ENCODE measurements around the gene DDX20.
A peak's percentile ranks its signal among the peaks of the same experiment; 100 is the strongest.
"Not testable (repeated sequence)": the region's sequence is repeated elsewhere in the genome, so short reads cannot be mapped to it uniquely, and the experiment has no call there.

DDX20 gene

DNA sequence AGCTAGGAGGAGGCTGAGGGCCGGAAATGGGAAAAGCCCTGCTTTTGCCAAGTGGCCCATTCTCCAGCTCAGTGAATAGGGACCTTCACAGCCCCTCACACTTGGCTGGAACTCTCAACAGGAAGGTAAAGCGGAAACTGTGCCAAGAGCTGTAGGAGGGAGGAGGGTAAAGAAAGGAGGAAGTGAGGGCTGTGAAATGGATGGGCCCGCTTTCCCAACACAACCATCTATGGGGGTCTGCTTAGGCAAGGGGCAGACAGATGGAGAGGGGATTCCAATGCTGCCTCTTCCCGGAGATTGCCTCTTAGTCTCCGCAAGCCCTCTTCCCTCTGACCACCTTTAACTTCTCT is 21.7 kb upstream of the DDX20 start:
- no peak for DNase-seq (ENCODE audit: low read depth)

DNA sequence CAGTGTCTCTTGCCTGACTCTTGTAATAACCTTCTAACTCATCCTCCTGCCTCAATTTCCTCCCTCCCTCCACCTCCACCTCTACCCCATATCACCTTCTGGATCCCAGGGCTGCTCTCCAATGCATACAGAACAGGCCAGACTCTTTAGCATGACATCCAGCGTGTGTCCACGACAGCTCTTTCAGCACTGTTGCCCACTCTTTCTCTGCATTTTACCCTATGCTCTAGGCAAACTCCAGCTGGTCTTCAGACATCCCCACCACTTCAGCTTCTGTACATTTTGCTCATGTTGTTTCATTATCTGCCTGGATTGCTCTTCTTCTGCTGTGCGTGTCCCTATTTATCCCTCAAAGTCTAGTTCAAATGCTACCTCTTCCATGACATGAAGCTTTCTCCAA is 21.3 kb upstream of the DDX20 start:
- DNase-seq (ENCODE audit: low read depth) = no peak

DNA sequence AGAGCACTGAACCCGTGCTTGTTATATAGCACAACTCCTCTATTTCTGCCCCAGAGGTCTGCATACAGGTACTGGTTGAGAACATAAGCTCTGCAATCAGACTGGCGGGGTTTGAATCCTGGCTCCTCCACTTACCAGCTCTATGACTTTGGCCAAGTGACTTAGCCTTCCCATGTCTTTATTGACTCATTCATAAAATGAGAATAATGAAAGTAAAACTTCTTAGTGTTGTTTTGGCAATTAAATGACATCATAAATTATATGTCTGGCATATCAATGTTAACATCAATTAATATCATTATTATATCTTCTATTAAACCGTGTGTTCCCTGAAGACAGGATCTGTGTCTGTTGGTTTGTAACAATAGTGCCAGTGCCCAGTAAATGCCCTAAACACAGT is 20.8 kb upstream of the DDX20 start:
- DNase-seq (ENCODE audit: low read depth) = no peak

DNA sequence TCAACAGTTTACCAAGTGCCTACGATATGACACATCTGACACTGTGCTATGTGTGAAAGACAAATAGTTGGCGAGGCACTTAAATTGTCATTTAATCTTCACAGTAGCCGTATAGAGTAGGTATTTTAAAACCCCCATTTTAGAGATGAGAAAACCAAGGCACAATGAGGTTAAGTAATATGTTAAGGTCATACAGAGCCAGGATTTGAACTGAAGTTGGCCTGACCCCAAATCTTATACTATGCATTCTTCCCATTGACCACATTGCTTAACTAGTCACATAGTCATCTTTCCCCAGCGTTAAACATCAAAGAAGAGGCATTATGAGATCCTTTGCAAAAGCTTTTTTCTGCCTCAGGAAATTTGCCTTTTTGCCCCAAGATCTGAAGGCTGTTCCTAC is 20.4 kb upstream of the DDX20 start:
- no peak for DNase-seq (ENCODE audit: low read depth)

DNA sequence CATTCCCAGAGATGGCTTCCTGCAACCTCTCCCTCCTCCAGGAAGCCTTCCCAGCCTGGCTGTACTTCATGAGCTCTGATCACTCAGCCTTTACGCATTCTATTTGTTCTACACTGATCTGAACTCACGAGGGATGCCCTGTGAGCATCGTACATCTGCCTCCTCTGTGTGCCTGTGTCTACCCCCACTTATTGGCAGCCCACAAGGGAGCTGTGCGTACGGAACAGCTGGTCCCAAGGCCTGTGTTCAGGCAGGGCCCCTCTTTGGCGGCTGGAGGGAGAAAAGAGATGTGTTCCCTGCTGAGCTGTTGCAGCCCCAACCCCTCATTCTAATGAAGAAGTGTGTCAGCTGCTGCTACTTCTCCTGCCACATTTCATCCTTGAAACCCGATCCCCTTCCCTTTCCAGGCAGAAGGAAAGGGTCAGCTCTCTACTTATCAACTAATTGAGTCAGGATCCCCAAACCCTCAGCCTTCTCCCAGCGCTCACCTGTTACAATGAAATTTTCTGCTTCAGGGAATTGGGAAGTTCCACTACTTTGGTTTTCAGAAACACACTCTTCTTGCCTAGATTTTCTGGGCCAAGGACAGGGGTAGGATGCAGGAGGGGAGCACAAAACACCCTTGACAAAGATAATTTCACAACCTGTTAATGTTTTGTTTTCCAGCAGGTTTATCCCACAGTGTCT is 19.7 kb upstream of the DDX20 start:
- DNase-seq (ENCODE audit: low read depth) = no peak

DNA sequence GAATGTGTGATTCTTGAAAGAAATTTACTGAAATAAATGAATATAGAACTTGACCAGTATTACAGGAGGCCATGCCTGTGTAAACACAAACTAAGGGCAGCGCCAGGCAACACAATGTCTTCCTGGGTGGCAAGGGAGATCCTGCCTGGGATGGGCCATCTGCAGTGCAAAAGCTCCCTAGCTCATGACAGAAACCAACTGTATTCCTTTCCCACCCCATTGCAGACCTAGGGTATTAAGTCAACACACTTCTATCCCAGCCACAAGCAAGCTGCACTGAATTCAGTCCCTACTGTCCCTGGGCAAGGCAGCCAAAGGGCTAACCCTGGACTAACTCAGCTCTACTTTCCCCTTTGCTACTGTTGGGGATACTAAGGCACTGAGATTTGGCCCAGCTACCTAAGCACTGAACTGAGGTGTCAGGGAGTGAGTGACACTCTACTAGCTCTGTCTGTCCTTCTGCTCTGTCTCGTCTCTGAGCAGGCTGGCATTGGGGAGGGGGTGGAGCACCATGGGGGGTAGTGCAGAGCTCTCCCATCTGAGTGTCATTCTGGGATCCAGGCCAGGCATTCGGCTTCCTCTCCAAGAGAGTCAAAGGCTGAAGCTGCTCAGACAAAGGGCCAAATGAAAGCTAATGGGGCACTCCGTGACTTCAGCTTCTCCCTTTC is 19.0 kb upstream of the DDX20 start:
- DNase-seq (ENCODE audit: low read depth) = no peak

DNA sequence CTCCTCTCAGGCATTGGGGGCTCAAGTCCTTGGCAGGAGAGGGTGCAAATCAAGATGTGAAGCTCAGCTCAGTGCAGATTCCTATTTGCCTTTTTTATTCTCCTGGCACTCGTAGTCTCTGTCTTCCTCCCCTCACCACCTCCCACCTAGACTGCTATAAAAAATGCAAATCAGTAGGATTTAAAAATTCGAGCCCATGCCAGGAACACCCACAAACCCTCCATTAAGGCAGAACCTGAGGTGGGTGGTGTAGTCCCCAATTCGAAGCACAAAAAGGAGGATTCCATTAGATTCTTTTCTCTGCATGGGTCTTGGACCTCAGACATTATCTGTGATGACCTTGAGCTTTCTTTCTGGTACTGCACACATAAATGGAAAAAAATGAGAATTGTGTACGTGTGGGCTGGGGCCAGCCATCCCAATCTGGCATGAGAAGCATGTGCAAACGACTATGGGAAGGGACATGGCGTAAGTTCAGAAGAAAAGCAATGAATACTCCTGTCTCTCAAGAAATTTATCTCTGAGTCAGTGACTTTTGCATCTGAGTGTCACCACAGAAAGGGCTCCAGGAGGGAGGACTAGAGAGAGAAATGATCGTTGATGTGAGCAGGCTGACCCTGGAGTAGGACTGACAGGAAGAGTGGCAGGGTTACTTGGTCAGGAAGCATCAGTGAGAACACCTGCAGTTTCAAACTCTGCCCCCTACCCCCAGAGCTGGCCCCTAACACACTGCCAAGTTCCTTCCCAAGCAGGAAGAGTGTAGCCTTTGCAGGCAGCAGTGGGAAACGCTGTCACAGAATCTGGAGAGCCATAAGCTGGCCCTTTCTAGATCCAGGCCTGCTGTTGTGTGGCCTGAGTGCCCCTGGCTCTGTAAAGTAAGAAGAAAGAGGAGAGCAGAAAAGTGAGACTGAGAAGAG is 18.2 kb upstream of the DDX20 start:
- no peak for DNase-seq (ENCODE audit: low read depth)

DNA sequence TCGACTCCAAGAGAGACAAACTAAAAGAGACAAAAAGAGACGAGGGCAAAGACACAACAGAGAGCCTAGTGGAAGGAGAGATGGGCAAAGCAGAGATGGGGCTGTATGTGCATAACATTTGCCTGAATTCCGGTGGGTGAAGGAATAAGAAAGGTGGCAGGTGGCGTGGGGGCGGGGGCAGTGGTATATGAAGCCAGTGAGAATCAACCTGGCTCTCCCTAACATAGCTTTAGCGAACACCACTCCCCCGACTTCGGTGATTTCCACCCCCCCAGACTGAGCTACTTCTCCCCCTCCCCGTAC is 17.6 kb upstream of the DDX20 start:
- DNase-seq (ENCODE audit: low read depth) = no peak

DNA sequence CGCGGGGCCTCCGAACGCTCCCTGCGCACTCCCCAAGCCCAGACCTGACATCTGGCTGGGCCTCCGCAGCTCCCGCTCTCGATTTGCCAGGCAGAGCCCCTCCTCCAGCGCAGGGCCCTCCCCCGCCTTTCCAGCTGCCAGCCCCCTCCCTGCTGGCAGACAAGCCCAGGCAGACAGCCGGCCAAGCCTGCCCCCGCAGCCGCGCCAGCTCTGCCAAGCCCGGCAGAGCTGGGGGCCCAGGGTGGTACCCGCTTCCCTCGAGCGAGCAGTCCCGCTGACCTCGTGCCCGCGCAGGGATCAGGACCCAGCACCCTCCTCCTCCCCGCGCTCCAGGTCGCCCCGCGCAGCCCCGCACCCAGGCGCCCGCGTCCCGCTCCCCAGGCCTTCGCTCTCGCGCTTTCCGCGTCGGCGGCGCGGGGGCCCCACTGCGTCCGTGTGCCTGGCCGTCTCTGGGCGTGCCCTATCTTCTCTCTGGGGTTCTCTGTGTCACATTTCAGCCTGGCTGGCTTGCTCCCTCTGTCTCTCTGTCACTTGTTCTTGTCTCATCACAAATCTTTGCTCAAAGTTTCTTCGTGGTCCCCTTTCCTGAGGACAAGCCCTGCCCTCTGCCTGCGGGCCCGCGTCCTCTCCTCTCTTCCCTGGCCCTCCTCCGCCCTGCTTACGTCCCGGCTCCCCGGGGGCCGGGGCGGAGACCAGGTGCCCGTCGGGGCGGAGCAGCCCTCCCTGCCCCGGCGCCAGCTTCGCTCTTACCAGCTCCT is 17.1 kb upstream of the DDX20 start:
- DNase-seq (ENCODE audit: low read depth) = no peak

DNA sequence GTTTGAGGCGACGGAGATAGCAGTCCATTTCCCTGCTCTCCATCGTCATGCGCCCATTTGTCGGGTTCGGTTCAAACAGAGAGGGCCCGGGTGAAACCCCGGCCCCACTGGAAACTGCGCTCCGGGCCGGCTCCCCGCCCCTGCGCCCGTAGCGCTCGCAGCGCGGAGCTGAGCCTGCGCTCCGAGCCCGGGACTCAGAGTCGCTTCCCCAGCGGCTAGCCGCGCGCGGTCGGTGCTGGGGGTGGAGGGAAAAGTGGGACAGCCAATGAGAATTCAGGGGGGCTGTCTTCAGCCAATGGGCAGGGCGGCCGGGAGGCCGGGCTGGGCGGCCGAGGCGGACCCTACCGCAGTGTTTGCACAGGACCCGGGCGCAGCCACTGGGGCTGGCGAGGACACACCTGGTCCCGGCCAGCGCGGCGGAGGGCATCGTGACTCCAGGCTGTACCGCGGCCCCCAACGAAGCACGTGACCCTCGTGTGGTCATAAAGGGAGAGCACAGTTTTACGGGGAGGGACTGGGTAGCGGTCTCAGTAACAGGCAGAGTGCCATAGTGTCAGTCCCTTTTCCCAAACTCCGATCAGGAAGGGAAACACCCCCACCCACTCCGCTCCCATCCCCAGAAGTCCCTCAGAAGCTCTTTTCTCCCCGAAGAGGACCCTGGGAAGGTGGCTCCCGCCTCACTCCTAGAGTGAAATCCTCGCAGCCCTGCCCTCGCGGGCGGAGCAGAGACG is 16.3 kb upstream of the DDX20 start, which contains the start of gene INKA2:
Gene INKA2 (minus strand): TSS at position 202 of the 731 bp plus-strand sequence. CDS start 153 bp downstream, at position 49.
- no peak for DNase-seq (ENCODE audit: low read depth)

DNA sequence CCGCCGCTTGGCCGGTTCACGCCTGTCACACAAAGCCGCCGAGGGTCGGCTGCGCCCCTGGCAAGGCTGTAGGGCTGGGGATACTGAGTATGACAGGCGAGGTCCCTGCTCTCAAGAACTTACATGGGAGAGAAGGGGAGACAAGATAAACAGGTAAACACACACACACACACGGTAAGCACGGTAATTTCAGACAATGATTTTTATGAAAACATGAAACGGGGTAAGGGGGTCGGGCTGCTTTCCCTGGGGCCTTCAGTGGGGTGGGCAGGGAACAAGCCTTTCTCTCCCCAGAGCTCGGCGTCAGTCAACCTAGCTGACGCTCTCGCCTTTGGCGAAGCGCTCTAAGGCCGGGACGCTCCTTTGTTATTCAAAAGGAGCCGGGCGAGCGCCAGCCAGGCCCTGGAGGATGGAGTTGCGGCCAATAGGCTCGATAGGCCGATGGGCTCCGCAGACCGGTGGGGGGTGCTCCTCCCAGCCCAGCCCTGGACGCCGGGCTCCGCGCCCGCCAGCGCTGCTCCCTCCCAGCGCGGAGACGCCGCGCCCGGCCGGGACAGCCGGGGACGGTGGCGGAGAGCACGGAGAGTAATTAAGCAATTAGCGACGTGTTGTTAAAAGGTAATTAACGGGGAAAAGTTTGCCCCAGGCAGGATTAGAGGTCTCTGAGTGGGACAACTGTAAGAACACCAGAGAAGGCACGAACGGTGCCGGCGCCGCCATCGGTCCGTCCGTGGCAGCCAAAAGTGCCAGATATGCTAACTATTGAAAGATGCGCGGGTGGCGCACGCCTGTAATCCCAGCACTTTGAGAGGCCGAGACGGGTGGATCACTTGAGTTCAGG is 15.6 kb upstream of the DDX20 start:
- no peak for DNase-seq (ENCODE audit: low read depth)

DNA sequence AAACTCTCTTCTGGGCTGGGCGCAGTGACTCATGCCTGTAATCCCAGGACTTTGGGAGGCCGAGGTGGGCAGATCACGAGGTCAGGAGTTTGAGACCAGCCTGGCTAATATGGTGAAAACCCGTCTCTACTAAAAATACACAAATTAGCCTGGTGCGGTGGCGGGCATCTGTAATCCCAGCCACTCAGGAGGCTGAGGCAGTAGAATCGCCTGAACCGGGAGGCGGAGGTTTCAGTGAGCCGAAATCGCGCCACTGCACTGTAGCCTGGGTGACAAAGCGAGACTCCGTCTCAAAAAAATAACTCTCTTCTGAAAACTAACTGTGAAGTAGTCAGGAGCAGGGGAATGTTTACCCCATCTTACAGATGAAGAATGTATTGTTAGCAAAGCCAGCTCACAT is 13.4 kb upstream of the DDX20 start:
- not testable (repeated sequence) for DNase-seq (ENCODE audit: low read depth)

DNA sequence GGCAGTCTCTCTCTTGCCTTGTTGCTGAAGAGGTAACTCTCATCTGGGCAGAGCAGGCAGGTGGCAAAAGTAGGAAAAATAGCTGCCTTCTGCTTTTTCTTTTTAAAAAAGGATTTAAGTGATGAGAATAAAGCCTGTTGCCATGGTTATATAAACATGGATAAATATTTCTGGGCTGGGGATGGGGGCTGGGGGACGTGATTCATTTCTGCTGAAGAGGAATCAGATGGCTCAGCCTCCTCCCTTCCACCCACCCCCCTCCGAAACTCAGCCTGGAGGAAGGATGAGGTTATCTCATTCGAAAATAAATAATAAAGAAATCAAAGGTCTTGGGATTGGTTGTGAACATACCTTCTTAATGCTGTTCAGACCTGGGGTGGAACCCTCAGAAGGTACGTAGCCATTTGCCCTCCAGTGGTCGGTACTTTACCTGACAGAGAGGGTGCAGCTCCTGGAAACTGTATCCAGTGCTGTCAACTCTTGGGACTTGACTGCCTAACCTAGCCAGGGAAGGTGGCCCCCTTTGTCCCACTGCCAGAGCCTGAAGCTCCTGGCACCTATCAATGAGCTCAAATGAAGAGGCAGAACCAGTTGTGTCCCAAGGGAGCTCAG is 12.7 kb upstream of the DDX20 start:
- no peak for DNase-seq (ENCODE audit: low read depth)

DNA sequence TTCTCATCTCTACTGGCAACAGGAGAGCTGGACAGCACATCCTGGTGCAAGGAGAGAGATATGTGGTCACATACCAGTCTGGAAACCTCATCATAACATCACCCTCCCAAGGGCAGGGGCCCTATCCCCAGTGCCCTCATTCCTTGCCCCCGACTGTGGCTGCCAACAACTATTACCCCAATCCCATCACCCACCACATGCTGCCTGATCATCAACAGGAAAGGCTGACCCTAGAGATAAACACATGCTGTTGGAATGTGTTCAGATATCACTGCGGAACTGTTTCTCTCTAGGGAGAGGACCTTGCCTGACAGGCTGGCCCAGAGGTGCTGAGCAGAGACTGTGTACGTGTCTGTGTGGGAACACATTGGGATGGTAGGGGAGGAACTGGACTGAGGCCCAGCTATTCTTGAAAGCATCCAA is 12.0 kb upstream of the DDX20 start:
- peak; percentile 82 for DNase-seq (ENCODE audit: low read depth)

DNA sequence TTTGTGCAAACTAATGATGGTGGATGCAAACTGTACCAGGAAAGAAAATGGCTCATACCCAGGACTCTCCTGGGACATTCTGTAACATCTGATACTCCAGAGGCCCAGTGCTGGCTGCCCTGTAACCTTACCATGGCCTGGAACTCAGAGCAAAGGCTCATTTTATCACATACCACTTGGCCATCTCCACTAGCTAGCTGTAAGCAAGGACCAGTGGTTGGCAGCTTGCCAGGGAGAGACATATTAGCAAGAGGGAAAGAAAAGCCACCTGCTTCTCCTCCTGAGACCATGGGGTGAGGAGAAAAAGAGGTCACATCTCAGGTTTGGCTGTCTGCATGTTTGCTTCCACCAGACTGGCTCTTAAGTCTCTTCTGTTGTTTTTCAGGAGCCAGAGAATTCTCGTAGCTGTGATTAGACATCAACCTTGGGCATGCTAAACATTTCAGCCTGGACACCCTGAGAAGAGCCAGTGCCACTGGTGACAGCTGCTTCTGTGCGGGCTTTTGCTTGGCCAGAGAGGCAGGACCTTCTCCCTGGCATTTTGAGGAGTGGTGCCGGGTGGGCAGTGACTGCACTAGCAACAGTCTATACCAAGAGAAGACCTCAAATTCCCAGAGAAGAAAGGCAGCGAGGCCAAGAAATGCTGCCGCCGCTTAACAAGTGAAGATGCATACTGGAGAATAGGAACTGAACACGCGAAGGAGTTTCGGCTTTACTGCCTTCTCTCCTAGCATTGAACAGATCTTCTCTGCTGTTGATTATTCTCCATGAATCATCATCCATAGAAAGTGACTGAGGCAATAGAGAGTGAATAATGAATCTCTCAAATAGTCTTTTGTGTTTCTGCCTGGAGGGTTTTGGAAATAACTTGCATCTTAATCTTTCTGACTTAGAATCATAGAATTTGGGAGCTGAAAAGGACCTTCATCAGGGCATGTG is 9.8 kb upstream of the DDX20 start:
- no peak for DNase-seq (ENCODE audit: low read depth)

DNA sequence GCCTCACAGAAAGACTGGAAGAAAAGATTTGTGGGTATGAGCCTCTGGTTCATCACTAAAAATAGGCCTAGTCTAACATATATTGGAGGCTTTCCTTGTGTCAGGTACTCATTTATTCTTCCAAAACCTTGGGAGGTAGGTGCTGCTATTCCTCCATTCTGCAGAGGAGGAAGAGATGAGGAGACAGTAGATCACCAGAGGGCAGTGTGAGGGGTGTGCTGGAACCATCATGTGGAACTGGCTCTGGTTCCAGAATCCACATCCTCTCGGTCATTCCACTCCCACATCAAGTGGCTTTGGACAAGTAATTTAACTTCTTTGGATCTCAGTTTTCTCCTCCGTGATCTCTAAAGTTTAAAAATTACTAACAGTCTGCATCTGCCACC is 9.1 kb upstream of the DDX20 start:
- DNase-seq (ENCODE audit: low read depth) = no peak

DNA sequence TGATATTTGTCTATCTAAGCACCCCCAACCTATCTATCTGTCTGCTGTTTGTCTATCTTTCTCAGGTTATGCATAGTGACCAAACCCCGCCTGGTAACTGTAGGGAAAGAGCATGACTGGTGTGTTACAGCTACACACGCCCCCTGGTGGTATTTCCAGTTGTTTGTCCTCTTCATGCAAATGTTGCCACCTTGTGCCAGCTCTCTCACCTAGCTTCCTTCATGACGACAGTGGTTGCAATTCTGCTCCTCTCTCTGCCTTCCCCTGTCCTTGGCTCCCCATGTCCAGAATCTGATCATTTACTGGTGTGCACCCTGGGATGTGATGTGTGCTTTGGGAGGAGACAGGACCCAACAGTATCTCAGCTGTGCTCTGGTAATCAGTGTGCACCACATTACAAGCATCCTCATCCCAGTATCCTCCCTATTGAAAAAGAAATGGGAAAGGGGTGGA is 8.4 kb upstream of the DDX20 start:
- no peak for DNase-seq (ENCODE audit: low read depth)

DNA sequence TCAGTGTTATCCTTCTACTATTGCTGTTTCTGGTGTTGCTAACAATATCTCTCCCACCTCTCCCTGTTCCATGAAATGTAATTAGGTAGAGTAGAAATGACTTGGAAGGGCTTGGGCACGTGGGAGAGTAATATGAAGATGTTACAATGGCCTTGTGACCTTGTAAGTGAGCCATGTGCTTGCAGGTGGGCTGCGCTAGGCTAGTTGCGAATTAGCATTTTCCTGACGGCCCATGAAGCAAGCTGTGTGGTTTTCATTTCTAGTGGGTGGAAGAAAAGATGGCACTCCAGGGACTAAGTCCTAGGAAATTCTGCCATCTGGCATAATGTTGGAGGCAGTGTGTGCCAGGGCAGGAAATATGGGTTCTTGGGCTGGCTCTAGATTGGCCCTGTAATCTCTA is 7.8 kb upstream of the DDX20 start:
- DNase-seq (ENCODE audit: low read depth) = no peak

DNA sequence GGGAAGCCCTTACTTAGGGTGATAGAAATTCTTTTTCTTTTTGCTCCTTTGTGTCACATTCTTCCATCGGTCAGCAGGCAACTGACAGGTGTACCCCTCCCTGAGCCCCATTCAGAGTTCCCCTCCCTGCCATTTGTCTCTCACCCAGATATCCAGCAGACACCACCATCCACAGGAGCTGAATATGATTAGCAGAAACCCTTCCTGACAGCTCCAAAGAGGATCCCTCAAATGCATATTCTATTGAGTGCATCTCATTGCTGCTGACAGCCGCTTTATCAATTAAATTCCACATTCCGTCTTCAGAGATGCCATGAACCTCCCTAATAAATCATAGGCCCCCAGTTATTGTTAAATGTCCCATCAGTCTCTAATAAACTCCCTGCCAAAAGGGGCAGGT is 6.1 kb upstream of the DDX20 start:
- DNase-seq (ENCODE audit: low read depth) = no peak
